MCF 10A (cell line): ENCODE results near the gene DCAF16. TPM values are rescaled to one million over a fixed set of nuclear protein-coding genes. Genes with fewer than 3 reads are reported as not detected.

Source experiments
- BruUV-seq: library from RNA; stranded (reverse); fragments of 400-500 nt; replicated peaks from 2 replicates; lab custom pipeline; 2021; lab: Mats Ljungman, UMichigan
- CTCF ChIA-PET: fragments of 300-600 bp; sonication (Branson Sonifier 250); formaldehyde crosslinking; extraction: SDS; loops from one replicate; lab custom pipeline; 2021; ENCODE audit warnings: antibody characterized with exemption, inconsistent platforms; lab: Yijun Ruan, JAX
- POLR2A ChIA-PET: fragments of 300-600, 350-650 bp; sonication (Branson Sonifier 250); formaldehyde crosslinking; extraction: SDS; loops from one replicate; lab custom pipeline; 2020; ENCODE audit warnings: antibody characterized with exemption, inconsistent platforms; lab: Yijun Ruan, JAX
- DNase-seq: peaks from one replicate; pipeline ENCODE4 v3.0.0-alpha.2; 2018; ENCODE audit not compliant: unreplicated experiment
- H3K27ac Mint-ChIP-seq: one replicate; pipeline ENCODE4 v1.8.0; 2022; ENCODE audit warnings: mild to moderate bottlenecking, low read depth, mixed read lengths; ENCODE audit not compliant: unreplicated experiment
- H3K27me3 Mint-ChIP-seq: one replicate; pipeline ENCODE4 v1.8.0; 2022; ENCODE audit warnings: mixed read lengths; ENCODE audit not compliant: insufficient read depth, unreplicated experiment
- H3K36me3 Mint-ChIP-seq: one replicate; pipeline ENCODE4 v1.8.0; 2022; ENCODE audit warnings: mild to moderate bottlenecking, moderate library complexity, mixed read lengths; ENCODE audit not compliant: insufficient read depth, unreplicated experiment
- H3K4me1 Mint-ChIP-seq: one replicate; pipeline ENCODE4 v1.8.0; 2022; ENCODE audit warnings: mixed read lengths; ENCODE audit not compliant: insufficient read depth, unreplicated experiment
- H3K4me3 Mint-ChIP-seq: one replicate; pipeline ENCODE4 v1.8.0; 2022; ENCODE audit warnings: mild to moderate bottlenecking, moderate library complexity, mixed read lengths; ENCODE audit not compliant: unreplicated experiment
- H3K9me3 Mint-ChIP-seq: one replicate; pipeline ENCODE4 v1.8.0; 2022; ENCODE audit warnings: mixed read lengths; ENCODE audit not compliant: unreplicated experiment
- intact Hi-C: fragments of 100-400 bp; cut with micrococcal nuclease; formaldehyde crosslinking; loops from 2 replicates; pipeline ENCODE4 v1.14.1; 2022
- total RNA-seq: library from RNA; stranded (reverse); gene quantifications from 2 replicates; pipeline ENCODE4 v1.2.3, GENCODE V29; 2022
- TF ChIP-seq, protein P1 (sequence below): fragments of 200-600 bp; IDR thresholded peaks from one replicate; pipeline ENCODE4 v1.8.0; 2022; ENCODE audit warnings: antibody characterized with exemption, mild to moderate bottlenecking; ENCODE audit not compliant: unreplicated experiment

The DCAF16 gene
- total RNA-seq, 1 experiment from 2014 or later, result 38.0 TPM

- TF ChIP-seq, protein P1, sequence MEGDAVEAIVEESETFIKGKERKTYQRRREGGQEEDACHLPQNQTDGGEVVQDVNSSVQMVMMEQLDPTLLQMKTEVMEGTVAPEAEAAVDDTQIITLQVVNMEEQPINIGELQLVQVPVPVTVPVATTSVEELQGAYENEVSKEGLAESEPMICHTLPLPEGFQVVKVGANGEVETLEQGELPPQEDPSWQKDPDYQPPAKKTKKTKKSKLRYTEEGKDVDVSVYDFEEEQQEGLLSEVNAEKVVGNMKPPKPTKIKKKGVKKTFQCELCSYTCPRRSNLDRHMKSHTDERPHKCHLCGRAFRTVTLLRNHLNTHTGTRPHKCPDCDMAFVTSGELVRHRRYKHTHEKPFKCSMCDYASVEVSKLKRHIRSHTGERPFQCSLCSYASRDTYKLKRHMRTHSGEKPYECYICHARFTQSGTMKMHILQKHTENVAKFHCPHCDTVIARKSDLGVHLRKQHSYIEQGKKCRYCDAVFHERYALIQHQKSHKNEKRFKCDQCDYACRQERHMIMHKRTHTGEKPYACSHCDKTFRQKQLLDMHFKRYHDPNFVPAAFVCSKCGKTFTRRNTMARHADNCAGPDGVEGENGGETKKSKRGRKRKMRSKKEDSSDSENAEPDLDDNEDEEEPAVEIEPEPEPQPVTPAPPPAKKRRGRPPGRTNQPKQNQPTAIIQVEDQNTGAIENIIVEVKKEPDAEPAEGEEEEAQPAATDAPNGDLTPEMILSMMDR, result no peak
- H3K36me3 Mint-ChIP-seq, result no peaks in the 10 kb centered on the region
- CTCF ChIA-PET, result no interaction called here
- POLR2A ChIA-PET, result no interaction called here
- BruUV-seq, result no TSS peak
- H3K4me1 Mint-ChIP-seq, result peaks cover 7% of the 10 kb centered on the region
- no peak for DNase-seq
- intact Hi-C loops, result no loop called here
- peak overlapping the region; percentile 64 for H3K4me3 Mint-ChIP-seq
- H3K27me3 Mint-ChIP-seq, result peaks cover 26% of the 10 kb centered on the region
- no peak overlapping the region for H3K27ac Mint-ChIP-seq
- H3K9me3 Mint-ChIP-seq, result no peaks in the 10 kb centered on the region
Measured at GRCh38 chr4:17780501-17781299, 29.9 kb downstream of the DCAF16 start.

GRCh38 chr4:17778431-17778830 lies 32.1 kb downstream of the DCAF16 start:
- Mint-ChIP-seq H3K36me3 (no peaks in the 10 kb centered on the region), H3K27ac (no peak overlapping the region), H3K4me3 (no peak overlapping the region), H3K4me1 (peaks cover 7% of the 10 kb centered on the region), H3K9me3 (no peaks in the 10 kb centered on the region), H3K27me3 (peaks cover 26% of the 10 kb centered on the region)
- ChIA-PET CTCF (interaction anchor here (0.6 to 0.9 kb wide), 3 partner anchors 14 to 831 kb away, joined by 3 to 5 read pairs (median 3); no protein-coding TSS in a partner anchor), POLR2A (interaction anchor here (0.7 kb wide), 1 partner anchor 12 kb away, joined by 3 read pairs; no protein-coding TSS in a partner anchor)
- DNase-seq, result no peak
- TF ChIP-seq, protein P1, result no peak
- intact Hi-C loops, result no loop called here
- no TSS peak for BruUV-seq

DNA sequence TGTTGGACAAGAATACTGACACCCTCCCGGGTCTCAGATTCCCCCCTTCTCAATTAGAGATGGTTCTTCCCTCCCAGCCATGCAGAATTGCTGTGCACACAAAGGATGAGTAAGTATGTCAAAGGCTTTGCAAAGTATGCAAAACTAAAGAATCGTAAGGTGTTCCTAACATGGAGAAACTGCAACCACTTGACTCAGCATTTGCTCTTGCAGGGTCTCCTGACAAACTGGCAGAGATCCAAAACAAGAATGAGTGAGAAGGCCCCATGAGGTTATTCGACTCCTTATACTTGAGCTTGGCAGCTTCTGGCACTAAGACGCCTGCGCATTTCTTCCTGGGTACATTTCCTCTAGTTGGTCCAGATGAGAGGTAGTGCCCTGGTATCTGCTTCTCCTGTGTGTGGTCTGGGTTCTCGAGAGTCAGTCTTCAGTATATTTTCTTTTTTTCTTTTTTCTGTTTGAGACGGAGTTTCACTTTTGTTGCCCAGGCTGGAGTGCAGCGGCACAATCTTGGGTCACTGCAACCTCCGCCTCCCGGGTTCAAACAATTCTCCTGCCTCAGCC lies 37.3 kb downstream of the DCAF16 start:
- peaks cover 7% of the 10 kb centered on the region for H3K4me1 Mint-ChIP-seq
- H3K9me3 Mint-ChIP-seq, result no peaks in the 10 kb centered on the region
- H3K27ac Mint-ChIP-seq, result no peak overlapping the region
- no peak overlapping the region for H3K4me3 Mint-ChIP-seq
- no peaks in the 10 kb centered on the region for H3K36me3 Mint-ChIP-seq
- no TSS peak for BruUV-seq
- ChIA-PET POLR2A (interaction anchor here (0.7 kb wide), 2 partner anchors 15 to 102 kb away, joined by 3 read pairs; no protein-coding TSS in a partner anchor), CTCF (interaction anchor here (0.5 to 1.7 kb wide), 2 partner anchors 224 to 837 kb away, joined by 3 read pairs; no protein-coding TSS in a partner anchor)
- no peak for DNase-seq
- H3K27me3 Mint-ChIP-seq, result no peaks in the 10 kb centered on the region
- TF ChIP-seq, protein P1, result no peak
- intact Hi-C loops, result no loop called here

- POLR2A ChIA-PET, result interaction anchor here (0.5 to 0.6 kb wide), 2 partner anchors 41 to 506 kb away, joined by 3 read pairs; no protein-coding TSS in a partner anchor
- intact Hi-C loops, result no loop called here
- peak; percentile 22 for DNase-seq
Measured at GRCh38 chr4:17771284-17771908, 39.2 kb downstream of the DCAF16 start.

More at GRCh38 chr4:17771284-17771908, 39.2 kb downstream of the DCAF16 start:
- Mint-ChIP-seq H3K9me3 (no peaks in the 10 kb centered on the region), H3K27ac (no peak overlapping the region), H3K4me3 (no peak overlapping the region), H3K4me1 (peaks cover 7% of the 10 kb centered on the region), H3K27me3 (no peaks in the 10 kb centered on the region), H3K36me3 (no peaks in the 10 kb centered on the region)
- CTCF ChIA-PET, result interaction anchor here (0.6 kb wide), 1 partner anchor 289 kb away, joined by 3 read pairs; no protein-coding TSS in a partner anchor
- BruUV-seq, result no TSS peak
- TF ChIP-seq, protein P1, result no peak
